ES-I3 (cell line): ENCODE data around the gene ADAMTS18.

ENCODE experiments used
- H3K36me3 ChIP-seq: 2 replicates; pipeline ENCODE4 v1.6.1; 2013; ENCODE audit warnings: mild to moderate bottlenecking, low read length, control low read depth, moderate library complexity; ENCODE audit not compliant: insufficient read depth
- H3K4me1 ChIP-seq: 2 replicates; pipeline ENCODE4 v1.6.1; 2013; ENCODE audit warnings: mild to moderate bottlenecking, control low read depth, low read length; ENCODE audit not compliant: insufficient read depth
- H3K9ac ChIP-seq: 2 replicates; pipeline ENCODE4 v1.6.1; 2013; ENCODE audit warnings: low read depth, mild to moderate bottlenecking, low read length, moderate library complexity
- H3K9me3 ChIP-seq: 2 replicates; pipeline ENCODE4 v1.6.1; 2013; ENCODE audit warnings: mild to moderate bottlenecking, low read length, moderate library complexity; ENCODE audit not compliant: control insufficient read depth, insufficient read depth

Gene ADAMTS18

GRCh38 chr16:77416939-77417480 lies 17.8 kb downstream of the ADAMTS18 start:
- H3K9ac ChIP-seq = no peak overlapping the region
- no peaks in the 10 kb centered on the region for H3K4me1 ChIP-seq
- H3K36me3 ChIP-seq = no peaks in the 10 kb centered on the region
- no peaks in the 10 kb centered on the region for H3K9me3 ChIP-seq

DNA sequence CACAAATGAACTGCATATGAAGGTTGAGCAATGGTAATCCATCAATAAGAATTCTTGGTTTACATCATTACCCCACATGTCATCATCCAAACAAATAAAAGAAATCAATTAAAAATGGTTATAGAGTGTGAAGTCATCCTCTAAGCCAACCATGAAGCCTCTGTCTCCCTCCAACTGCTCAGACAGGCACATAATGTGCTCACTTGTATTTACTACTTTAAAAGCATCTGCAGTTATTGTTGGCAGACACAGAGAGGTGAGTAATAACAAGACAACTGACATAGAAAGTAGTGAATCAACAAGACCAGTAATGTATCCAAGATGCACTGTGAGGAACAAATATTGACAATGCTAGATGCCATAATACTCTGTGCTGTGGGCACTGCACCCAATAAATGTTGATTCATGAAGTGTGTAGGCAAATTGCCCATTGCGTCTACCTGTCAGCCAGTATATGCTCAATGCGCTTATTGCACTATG lies 20.0 kb downstream of the ADAMTS18 start:
- Histone ChIP-seq H3K36me3 (no peaks in the 10 kb centered on the region), H3K9ac (no peak overlapping the region), H3K4me1 (no peaks in the 10 kb centered on the region), H3K9me3 (no peaks in the 10 kb centered on the region)

GRCh38 chr16:77410449-77410848 lies 24.4 kb downstream of the ADAMTS18 start:
- Histone ChIP-seq H3K9ac (no peak overlapping the region), H3K9me3 (no peaks in the 10 kb centered on the region), H3K36me3 (no peaks in the 10 kb centered on the region), H3K4me1 (no peaks in the 10 kb centered on the region)

DNA sequence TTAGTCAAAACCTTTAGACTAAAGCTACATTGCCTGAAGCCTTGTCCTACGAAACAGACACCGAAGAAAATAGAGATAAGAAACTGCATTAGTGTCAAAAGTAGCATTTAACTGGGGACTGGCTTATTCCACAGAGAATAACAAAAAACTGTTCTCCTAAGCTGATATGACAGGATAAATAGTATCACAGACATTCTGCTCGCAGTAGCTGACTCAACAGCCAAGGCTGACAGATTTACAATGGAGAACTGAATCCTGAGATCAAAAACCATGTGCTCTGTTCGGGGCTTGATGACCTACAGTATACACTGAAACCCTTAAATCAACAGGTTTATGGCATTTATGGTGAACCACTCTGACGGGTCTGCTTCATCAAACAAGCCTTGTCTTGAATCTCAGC lies 25.5 kb downstream of the ADAMTS18 start:
- no peaks in the 10 kb centered on the region for H3K9me3 ChIP-seq
- no peaks in the 10 kb centered on the region for H3K4me1 ChIP-seq

GRCh38 chr16:77408607-77409006 lies 26.2 kb downstream of the ADAMTS18 start:
- H3K36me3 ChIP-seq = no peaks in the 10 kb centered on the region

More for the DNA sequence above, 25.5 kb downstream of the ADAMTS18 start:
- Histone ChIP-seq H3K36me3 (no peaks in the 10 kb centered on the region), H3K9ac (no peak overlapping the region)

GRCh38 chr16:77406680-77407079 lies 28.2 kb downstream of the ADAMTS18 start:
- Histone ChIP-seq H3K9me3 (no peaks in the 10 kb centered on the region), H3K4me1 (no peaks in the 10 kb centered on the region; the same call in 1 of the 2 replicates), H3K36me3 (no peaks in the 10 kb centered on the region), H3K9ac (no peak overlapping the region)

More at GRCh38 chr16:77408607-77409006, 26.2 kb downstream of the ADAMTS18 start:
- no peak overlapping the region for H3K9ac ChIP-seq
- H3K4me1 ChIP-seq = no peaks in the 10 kb centered on the region; the same call in 1 of the 2 replicates
- H3K9me3 ChIP-seq = no peaks in the 10 kb centered on the region

DNA sequence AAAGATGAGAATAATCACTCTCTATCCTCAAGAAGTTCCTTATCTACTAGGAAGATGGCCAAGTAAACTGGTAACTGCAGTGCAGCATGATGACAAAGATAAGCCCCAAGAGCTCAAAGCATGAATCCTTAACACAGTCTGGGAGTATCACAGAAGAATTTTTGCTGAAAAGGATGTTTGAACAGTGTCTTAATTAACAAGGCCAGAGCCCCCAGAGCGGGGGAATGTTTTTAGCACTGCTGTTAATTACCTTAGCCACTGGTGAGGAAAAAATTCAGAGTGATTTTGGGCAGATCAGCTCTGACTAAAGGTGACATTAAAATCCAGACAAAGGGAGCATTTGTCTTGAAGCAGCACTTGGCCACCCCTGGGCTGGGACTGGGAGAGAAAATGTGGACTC lies 30.1 kb downstream of the ADAMTS18 start:
- no peaks in the 10 kb centered on the region for H3K36me3 ChIP-seq
- H3K4me1 ChIP-seq = no peaks in the 10 kb centered on the region; the same call in 1 of the 2 replicates
- no peaks in the 10 kb centered on the region for H3K9me3 ChIP-seq
- H3K9ac ChIP-seq = no peak overlapping the region

DNA sequence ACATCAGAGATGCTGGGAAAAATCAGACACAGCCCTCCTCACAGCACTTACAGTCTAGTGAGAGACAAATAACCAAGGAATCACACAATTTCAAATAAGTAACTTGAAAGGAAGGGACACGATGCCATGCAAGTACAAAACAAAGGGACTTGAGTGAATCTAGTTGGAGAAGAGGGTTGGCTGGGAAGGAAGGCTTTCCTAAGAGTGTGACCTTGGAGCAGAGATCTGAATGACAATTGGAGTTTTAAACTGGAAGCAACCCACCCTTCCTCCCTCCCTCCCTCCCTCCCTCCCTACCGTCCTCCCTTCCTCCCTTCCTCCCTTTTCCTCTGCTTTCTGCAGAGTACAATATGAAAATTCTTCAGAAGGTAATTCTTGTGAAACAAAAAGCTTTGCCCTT lies 31.1 kb downstream of the ADAMTS18 start:
- H3K9ac ChIP-seq = no peak overlapping the region
- H3K36me3 ChIP-seq = no peaks in the 10 kb centered on the region
- no peaks in the 10 kb centered on the region; the same call in 1 of the 2 replicates for H3K4me1 ChIP-seq
- no peaks in the 10 kb centered on the region for H3K9me3 ChIP-seq

- H3K9me3 ChIP-seq = no peaks in the 10 kb centered on the region
- no peaks in the 10 kb centered on the region for H3K36me3 ChIP-seq
- no peaks in the 10 kb centered on the region; the same call in 1 of the 2 replicates for H3K4me1 ChIP-seq
- no peak overlapping the region for H3K9ac ChIP-seq
Observed at GRCh38 chr16:77402672-77403071, 32.2 kb downstream of the ADAMTS18 start.

DNA sequence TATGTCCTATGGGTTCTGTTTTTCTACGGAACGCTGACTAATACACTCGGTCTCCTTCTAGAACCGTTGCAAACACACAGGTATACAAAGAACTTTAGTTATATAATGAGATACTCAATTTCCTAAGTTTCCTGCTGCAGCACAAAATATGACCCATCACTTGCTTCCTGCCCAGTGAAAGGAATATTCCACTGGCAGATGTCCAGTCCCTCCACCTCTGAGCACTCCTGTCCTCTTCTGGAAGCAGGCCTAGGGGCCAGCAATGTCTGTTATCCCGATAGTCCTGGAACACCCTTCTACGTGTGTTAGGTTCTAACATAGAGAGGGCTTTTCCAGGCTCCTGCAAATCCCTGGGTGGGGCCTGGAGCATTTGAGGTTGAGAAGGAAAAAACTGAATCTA lies 32.7 kb downstream of the ADAMTS18 start:
- H3K9me3 ChIP-seq = no peaks in the 10 kb centered on the region
- no peaks in the 10 kb centered on the region; the same call in 1 of the 2 replicates for H3K4me1 ChIP-seq
- no peak overlapping the region for H3K9ac ChIP-seq
- no peaks in the 10 kb centered on the region for H3K36me3 ChIP-seq

- Histone ChIP-seq H3K9ac (no peak overlapping the region), H3K4me1 (no peaks in the 10 kb centered on the region; the same call in 1 of the 2 replicates), H3K9me3 (no peaks in the 10 kb centered on the region)
Observed at GRCh38 chr16:77399546-77399945, 35.3 kb downstream of the ADAMTS18 start.

GRCh38 chr16:77399066-77399465 lies 35.8 kb downstream of the ADAMTS18 start:
- H3K4me1 ChIP-seq = no peaks in the 10 kb centered on the region; the same call in 1 of the 2 replicates
- H3K9ac ChIP-seq = no peak overlapping the region
- no peaks in the 10 kb centered on the region for H3K9me3 ChIP-seq
- no peaks in the 10 kb centered on the region for H3K36me3 ChIP-seq

More at GRCh38 chr16:77399546-77399945, 35.3 kb downstream of the ADAMTS18 start:
- H3K36me3 ChIP-seq = no peaks in the 10 kb centered on the region

- no peaks in the 10 kb centered on the region for H3K36me3 ChIP-seq
- H3K4me1 ChIP-seq = no peaks in the 10 kb centered on the region; the same call in 1 of the 2 replicates
- H3K9ac ChIP-seq = no peak overlapping the region
- H3K9me3 ChIP-seq = no peaks in the 10 kb centered on the region
Observed at GRCh38 chr16:77398495-77398894, 36.3 kb downstream of the ADAMTS18 start.

DNA sequence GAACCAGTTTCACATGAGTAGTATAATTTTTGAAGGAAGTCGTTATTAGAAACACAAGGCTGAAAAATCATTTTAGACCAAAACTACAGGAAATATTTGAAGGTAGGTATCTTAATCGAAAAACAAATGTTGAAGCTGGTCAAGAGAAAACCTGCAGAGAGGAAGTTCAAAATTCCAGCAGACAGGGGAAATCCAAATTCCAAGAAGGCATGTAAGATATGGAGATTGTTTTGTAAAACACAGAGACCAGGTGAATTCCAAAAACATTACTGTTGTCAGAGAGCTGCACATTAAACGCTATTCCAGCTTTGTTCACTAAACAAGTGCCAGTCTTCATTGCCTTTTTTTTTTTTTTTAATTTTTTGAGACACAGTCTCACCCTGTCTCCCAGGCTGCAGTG lies 38.4 kb downstream of the ADAMTS18 start:
- Histone ChIP-seq H3K9me3 (no peaks in the 10 kb centered on the region), H3K4me1 (no peaks in the 10 kb centered on the region)

GRCh38 chr16:77394699-77395098 lies 40.1 kb downstream of the ADAMTS18 start:
- Histone ChIP-seq H3K4me1 (no peaks in the 10 kb centered on the region), H3K9me3 (no peaks in the 10 kb centered on the region), H3K36me3 (no peaks in the 10 kb centered on the region), H3K9ac (no peak overlapping the region)

More for the DNA sequence above, 38.4 kb downstream of the ADAMTS18 start:
- Histone ChIP-seq H3K36me3 (no peaks in the 10 kb centered on the region), H3K9ac (no peak overlapping the region)
